ENCODE data around the gene TBC1D19.
"Not testable (repeated sequence)": the region's sequence is repeated elsewhere in the genome, so short reads cannot be mapped to it uniquely, and the experiment has no call there.

Gene TBC1D19

DNA sequence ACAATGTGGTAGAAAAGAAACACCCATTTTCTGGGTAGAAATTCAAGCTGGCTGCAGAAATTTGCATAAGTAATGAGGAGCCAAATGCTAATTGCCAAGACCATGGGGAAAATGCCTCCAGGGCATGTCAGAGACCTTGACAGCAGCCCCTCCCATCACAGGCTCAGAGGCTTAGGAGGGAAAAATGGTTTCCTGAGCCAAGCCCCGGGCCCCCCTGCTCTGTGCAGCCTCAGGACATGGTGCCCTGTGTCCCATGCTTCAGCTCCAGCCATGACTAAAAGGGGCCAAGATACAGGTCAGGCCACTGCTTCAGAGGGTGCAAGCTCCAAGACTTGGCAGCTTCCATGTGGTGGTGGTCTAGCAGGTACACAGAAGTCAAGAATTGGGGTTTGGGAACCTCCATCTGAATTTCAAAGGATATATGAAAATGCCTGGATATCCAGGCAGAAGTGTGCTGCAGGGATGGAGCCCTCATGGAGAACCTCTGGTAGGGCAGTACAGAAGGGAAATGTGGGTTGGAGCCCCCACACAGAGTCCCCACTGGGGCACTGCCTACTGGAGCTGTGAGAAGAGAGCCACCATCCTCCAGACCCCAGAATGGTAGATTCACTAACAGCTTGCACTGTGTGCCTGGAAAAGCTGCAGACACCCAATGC is 95.3 kb downstream of the TBC1D19 start:
- in situ Hi-C loops (cut with MboI; ENCODE audit: low sequenced_read_pairs) = not testable (repeated sequence)

GRCh38 chr4:26682436-26682835 is 98.6 kb downstream of the TBC1D19 start:
- in situ Hi-C loops (cut with MboI; ENCODE audit: low sequenced_read_pairs) = no loop called here

- in situ Hi-C loops (cut with MboI; ENCODE audit: low sequenced_read_pairs) = no loop called here
Observed at GRCh38 chr4:26685250-26685649, 101.4 kb downstream of the TBC1D19 start.

DNA sequence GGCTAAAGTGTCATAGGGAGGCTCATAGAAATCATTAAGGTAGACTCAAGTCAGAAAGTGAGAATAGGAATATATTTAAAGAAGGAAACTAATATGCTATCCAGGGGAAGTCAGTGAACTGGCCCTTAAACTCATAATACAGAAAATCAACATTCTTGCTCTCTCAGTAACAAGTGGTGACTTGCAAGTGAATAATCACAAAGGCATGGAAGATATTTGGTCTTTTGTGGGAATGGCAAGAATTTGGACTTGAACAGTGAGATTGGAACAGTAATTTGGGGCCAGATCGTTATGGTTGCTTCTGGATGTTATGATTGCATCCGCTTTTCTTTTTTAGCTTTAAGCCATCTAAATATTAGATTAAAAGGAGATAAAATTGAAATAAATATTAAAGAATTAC is 103.8 kb downstream of the TBC1D19 start:
- in situ Hi-C loops (cut with MboI; ENCODE audit: low sequenced_read_pairs) = no loop called here

- in situ Hi-C loops (cut with MboI; ENCODE audit: low sequenced_read_pairs) = no loop called here
Observed at GRCh38 chr4:26690506-26690905, 106.6 kb downstream of the TBC1D19 start.

GRCh38 chr4:26692014-26692726 is 108.3 kb downstream of the TBC1D19 start:
- in situ Hi-C loops (cut with MboI; ENCODE audit: low sequenced_read_pairs) = no loop called here

- in situ Hi-C loops (cut with MboI; ENCODE audit: low sequenced_read_pairs) = not testable (repeated sequence)
Observed at GRCh38 chr4:26694131-26694530, 110.2 kb downstream of the TBC1D19 start.

GRCh38 chr4:26700110-26700509 is 116.2 kb downstream of the TBC1D19 start:
- in situ Hi-C loops (cut with MboI; ENCODE audit: low sequenced_read_pairs) = no loop called here

DNA sequence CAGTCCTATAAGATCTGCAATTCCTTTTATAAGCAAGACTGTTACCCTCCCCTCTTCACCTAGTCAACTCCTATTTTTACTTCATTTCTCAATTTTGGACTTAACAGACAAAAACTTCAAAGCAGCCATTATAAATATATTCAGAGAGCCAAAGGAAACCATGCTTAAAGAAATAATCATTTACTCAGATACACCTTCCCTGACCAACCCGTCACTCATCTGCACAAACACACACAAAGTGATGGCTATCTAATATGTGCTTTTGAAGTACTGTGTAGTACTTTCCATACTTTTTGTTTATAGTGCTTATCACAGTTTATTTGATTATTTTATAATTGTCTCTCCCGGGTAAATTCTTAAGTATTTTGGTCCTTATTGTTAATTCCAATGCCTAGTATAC is 117.2 kb downstream of the TBC1D19 start:
- in situ Hi-C loops (cut with MboI; ENCODE audit: low sequenced_read_pairs) = no loop called here

GRCh38 chr4:26701786-26702227 is 117.9 kb downstream of the TBC1D19 start:
- in situ Hi-C loops (cut with MboI; ENCODE audit: low sequenced_read_pairs) = no loop called here

GRCh38 chr4:26707342-26707741 is 123.5 kb downstream of the TBC1D19 start:
- in situ Hi-C loops (cut with MboI; ENCODE audit: low sequenced_read_pairs) = no loop called here

- in situ Hi-C loops (cut with MboI; ENCODE audit: low sequenced_read_pairs) = no loop called here
Observed at GRCh38 chr4:26709246-26709645, 125.4 kb downstream of the TBC1D19 start.

- in situ Hi-C loops (cut with MboI; ENCODE audit: low sequenced_read_pairs) = no loop called here
Observed at GRCh38 chr4:26713563-26714151, 129.8 kb downstream of the TBC1D19 start.

- in situ Hi-C loops (cut with MboI; ENCODE audit: low sequenced_read_pairs) = no loop called here
Observed at GRCh38 chr4:26715636-26716242, 131.9 kb downstream of the TBC1D19 start.

DNA sequence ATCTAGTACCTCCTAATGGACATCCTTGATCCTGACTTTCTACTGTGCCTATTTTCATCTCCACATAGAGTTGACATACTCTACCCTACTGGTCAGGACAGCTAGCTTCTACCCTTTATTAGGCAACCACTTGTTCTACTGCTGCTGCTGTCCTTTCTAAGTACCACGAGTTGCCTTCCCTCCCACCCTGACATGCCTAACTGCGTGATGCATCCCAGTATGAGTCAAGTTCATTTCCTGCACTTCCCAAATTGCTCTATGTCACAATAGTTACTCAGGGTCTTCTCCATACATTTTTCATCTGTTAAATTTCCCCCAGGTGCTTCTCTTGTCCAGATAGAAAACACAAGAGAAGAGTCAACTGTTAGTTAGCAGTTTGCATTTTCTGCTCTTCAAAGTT is 133.4 kb downstream of the TBC1D19 start:
- in situ Hi-C loops (cut with MboI; ENCODE audit: low sequenced_read_pairs) = no loop called here

- in situ Hi-C loops (cut with MboI; ENCODE audit: low sequenced_read_pairs) = no loop called here
Observed at GRCh38 chr4:26719954-26720552, 136.2 kb downstream of the TBC1D19 start.

DNA sequence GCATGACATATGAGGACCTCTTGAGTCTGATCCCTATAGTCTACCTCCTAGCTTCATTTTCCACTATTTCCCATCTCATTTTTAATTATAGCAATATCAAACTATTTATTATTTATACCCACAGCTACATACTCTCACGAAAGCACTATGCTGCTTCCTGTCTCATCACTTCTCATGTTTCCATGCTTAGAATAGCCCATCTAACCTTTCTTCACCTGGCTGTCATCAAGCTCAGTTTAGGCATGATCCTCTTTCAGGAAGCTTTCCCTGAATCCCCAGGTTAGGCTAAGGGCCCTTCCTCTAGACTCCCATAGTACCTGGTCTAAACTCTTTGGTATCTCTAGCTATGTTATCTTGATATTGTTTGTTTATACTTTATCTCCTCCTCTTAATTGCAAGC is 137.8 kb downstream of the TBC1D19 start:
- in situ Hi-C loops (cut with MboI; ENCODE audit: low sequenced_read_pairs) = no loop called here

- in situ Hi-C loops (cut with MboI; ENCODE audit: low sequenced_read_pairs) = no loop called here
Observed at GRCh38 chr4:26723216-26723615, 139.3 kb downstream of the TBC1D19 start.

GRCh38 chr4:26724534-26724933 is 140.7 kb downstream of the TBC1D19 start:
- in situ Hi-C loops (cut with MboI; ENCODE audit: low sequenced_read_pairs) = no loop called here

DNA sequence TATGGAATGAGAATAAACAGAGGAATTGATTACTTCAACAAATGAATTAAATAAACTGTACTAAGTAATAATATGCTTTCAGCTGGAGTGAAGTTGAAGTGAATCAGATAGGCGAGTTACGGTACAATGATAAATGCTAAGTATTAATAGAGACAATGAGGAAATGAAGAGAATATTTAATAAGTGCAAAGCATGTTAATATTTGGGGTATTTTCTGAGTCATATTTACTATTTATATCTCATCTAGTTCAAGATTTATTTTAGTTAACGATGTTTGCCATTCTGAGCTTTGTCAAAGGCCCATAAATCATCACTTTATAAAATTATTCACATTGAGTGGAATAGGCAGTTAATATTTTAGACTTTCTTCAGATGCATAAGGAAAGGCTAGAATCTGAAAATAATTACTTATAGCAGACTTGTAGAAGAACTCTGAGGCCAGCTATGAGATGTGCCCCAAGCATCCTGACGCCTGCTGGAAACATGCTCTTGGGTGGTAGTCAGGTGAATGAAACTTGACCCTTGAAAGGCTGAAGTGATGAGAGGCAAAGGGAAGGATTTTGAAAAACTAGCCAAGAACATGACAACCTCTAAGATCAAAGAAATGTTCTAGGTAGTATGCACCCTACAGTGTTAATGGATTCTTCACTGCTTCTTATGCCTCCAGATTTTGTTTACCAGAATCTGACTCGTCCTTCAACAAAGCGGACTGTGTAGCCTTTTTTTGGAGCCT is 142.9 kb downstream of the TBC1D19 start:
- in situ Hi-C loops (cut with MboI; ENCODE audit: low sequenced_read_pairs) = no loop called here

DNA sequence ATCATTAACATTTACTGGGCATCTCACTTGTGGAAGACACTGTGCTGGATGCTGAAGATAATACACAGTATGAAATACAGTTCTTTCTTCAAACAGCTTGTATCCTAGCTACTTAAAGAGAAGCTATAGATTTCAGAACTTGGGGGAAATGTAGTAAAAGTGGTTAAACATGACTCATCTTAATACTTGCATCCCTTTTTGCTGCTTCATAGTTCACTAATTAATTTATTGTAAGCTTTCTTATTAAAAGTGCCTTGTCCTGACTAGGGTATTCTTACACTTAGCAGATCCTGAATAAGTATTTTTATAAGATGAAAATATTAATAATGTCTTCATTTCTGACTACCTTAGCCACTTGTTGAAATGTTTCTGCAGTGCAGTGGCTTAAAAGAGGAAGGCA is 144.0 kb downstream of the TBC1D19 start:
- in situ Hi-C loops (cut with MboI; ENCODE audit: low sequenced_read_pairs) = no loop called here

Data from HL-60/S4 treated with phorbol 12-myristate 13-acetate at 8.2 ng/mL for 4 days and 3 days (cell line).